HepG2 (cell line): ENCODE data around the gene GOLGB1. TPM values are rescaled to one million over a fixed set of nuclear protein-coding genes. Genes with fewer than 3 reads are reported as not detected.

ENCODE experiments used
- ATAD3A ChIP-seq: sonication (generic); formaldehyde crosslinking; IDR thresholded peaks from 2 replicates; pipeline ENCODE4 v1.4.0; 2020; ENCODE audit warnings: missing genetic modification reagents
- EP300 ChIP-seq, 3 experiments: sonication (generic) in 1 of 3; formaldehyde crosslinking in 1 of 3; IDR thresholded peaks; 2 replicates each; pipeline versions ENCODE4 v1.5.1 to v1.6.1; 2011 to 2020; ENCODE audit warnings: low read depth in 2 of 3, low read length in 2 of 3, borderline replicate concordance in 1 of 3, improper control_type of control experiment in 1 of 3, mild to moderate bottlenecking in 1 of 3, missing genetic modification reagents in 1 of 3, moderate library complexity in 1 of 3
- GABPA ChIP-seq, 2 experiments: IDR thresholded peaks; 2 replicates each; pipeline ENCODE4 v1.6.1; 2011 to 2016; ENCODE audit warnings: low read depth in 2 of 2, low read length in 1 of 2, missing biosample characterization in 1 of 2, missing genetic modification characterization in 1 of 2
- HIVEP1 ChIP-seq: sonication (generic); formaldehyde crosslinking; IDR thresholded peaks from 2 replicates; pipeline ENCODE4 v1.4.0; 2020; ENCODE audit warnings: mild to moderate bottlenecking, missing genetic modification reagents
- HOXA7 ChIP-seq: sonication (generic); formaldehyde crosslinking; IDR thresholded peaks from 2 replicates; pipeline ENCODE4 v1.8.1; 2022; ENCODE audit warnings: mild to moderate bottlenecking, missing genetic modification reagents, moderate library complexity
- IRX3 ChIP-seq: sonication (generic); formaldehyde crosslinking; IDR thresholded peaks from 2 replicates; pipeline ENCODE4 v1.8.1; 2023; ENCODE audit warnings: mild to moderate bottlenecking, low read depth, missing genetic modification reagents, borderline replicate concordance
- ISX ChIP-seq: sonication (generic); formaldehyde crosslinking; conservative IDR thresholded peaks from 2 replicates; pipeline ENCODE4 v1.5.0; 2020; ENCODE audit warnings: missing genetic modification reagents
- JUN ChIP-seq: sonication (generic); formaldehyde crosslinking; IDR thresholded peaks from 2 replicates; pipeline ENCODE4 v1.4.0; 2020; ENCODE audit warnings: mild to moderate bottlenecking, missing genetic modification reagents
- KLF12 ChIP-seq: sonication (generic); formaldehyde crosslinking; IDR thresholded peaks from 2 replicates; pipeline ENCODE4 v1.4.0; 2020; ENCODE audit warnings: missing genetic modification reagents, borderline replicate concordance
- MLLT10 ChIP-seq: sonication (generic); formaldehyde crosslinking; IDR thresholded peaks from 2 replicates; pipeline ENCODE4 v1.4.0; 2020; ENCODE audit warnings: missing genetic modification reagents
- NCOA2 ChIP-seq: sonication (generic); formaldehyde crosslinking; IDR thresholded peaks from 2 replicates; pipeline ENCODE4 v1.8.0; 2022; ENCODE audit warnings: inconsistent platforms
- NR3C1 ChIP-seq: sonication (generic); formaldehyde crosslinking; IDR thresholded peaks from 2 replicates; pipeline ENCODE4 v1.4.0; 2020; ENCODE audit warnings: missing genetic modification reagents
- SNAPC2 ChIP-seq: sonication (generic); formaldehyde crosslinking; IDR thresholded peaks from 2 replicates; pipeline ENCODE4 v1.8.1; 2022; ENCODE audit warnings: mild to moderate bottlenecking, missing genetic modification reagents
- SP1 ChIP-seq, 2 experiments: fragments of 450-650 bp in 1 of 2; sonication (generic) in 1 of 2; formaldehyde crosslinking in 1 of 2; IDR thresholded peaks; 2 replicates each; pipeline versions ENCODE4 v1.4.0 to v1.6.1; 2016 to 2020; ENCODE audit warnings: missing genetic modification reagents in 1 of 2
- TBP ChIP-seq: sonication (generic); formaldehyde crosslinking; IDR thresholded peaks from 2 replicates; pipeline ENCODE4 v1.5.0; 2020; ENCODE audit warnings: missing genetic modification reagents
- TEF ChIP-seq: sonication (generic); formaldehyde crosslinking; IDR thresholded peaks from 2 replicates; pipeline ENCODE4 v1.5.0; 2020; ENCODE audit warnings: missing genetic modification reagents
- U2AF2 ChIP-seq: fragments of 200-400 bp; formaldehyde crosslinking; IDR thresholded peaks from 2 replicates; pipeline ENCODE4 v1.6.1; 2017; ENCODE audit warnings: low read depth, mild to moderate bottlenecking, low read length
- ZBTB20 ChIP-seq: sonication (generic); formaldehyde crosslinking; IDR thresholded peaks from 2 replicates; pipeline ENCODE4 v1.8.1; 2023; ENCODE audit warnings: missing genetic modification reagents, low read depth, mild to moderate bottlenecking, borderline replicate concordance
- ZBTB33 ChIP-seq: sonication (generic); formaldehyde crosslinking; IDR thresholded peaks from 2 replicates; pipeline ENCODE4 v1.4.0; 2020; ENCODE audit warnings: missing genetic modification reagents
- ZBTB42 ChIP-seq: sonication (generic); formaldehyde crosslinking; IDR thresholded peaks from 2 replicates; pipeline ENCODE4 v1.5.0; 2020; ENCODE audit warnings: mild to moderate bottlenecking, missing genetic modification reagents
- ZFP82 ChIP-seq: sonication (generic); formaldehyde crosslinking; IDR thresholded peaks from 2 replicates; pipeline ENCODE4 v1.5.1; 2020; ENCODE audit warnings: mild to moderate bottlenecking, missing genetic modification reagents, borderline replicate concordance
- ZFYVE20 ChIP-seq: sonication (generic); formaldehyde crosslinking; IDR thresholded peaks from 2 replicates; pipeline ENCODE4 v1.8.0; 2023; ENCODE audit warnings: low read depth, mild to moderate bottlenecking, moderate library complexity, missing genetic modification reagents, borderline replicate concordance
- ZNF101 ChIP-seq: sonication (generic); formaldehyde crosslinking; IDR thresholded peaks from 2 replicates; pipeline ENCODE4 v1.4.0; 2020; ENCODE audit warnings: mild to moderate bottlenecking, low read depth, missing genetic modification reagents, borderline replicate concordance
- ZNF383 ChIP-seq: sonication (generic); formaldehyde crosslinking; IDR thresholded peaks from 2 replicates; pipeline ENCODE4 v1.4.0; 2020; ENCODE audit warnings: missing genetic modification reagents, mild to moderate bottlenecking, borderline replicate concordance
- ZNF550 ChIP-seq: sonication (generic); formaldehyde crosslinking; IDR thresholded peaks from 2 replicates; pipeline ENCODE4 v1.4.0; 2020; ENCODE audit warnings: mild to moderate bottlenecking, missing genetic modification reagents, borderline replicate concordance
- ZNF570 ChIP-seq: sonication (generic); formaldehyde crosslinking; IDR thresholded peaks from 2 replicates; pipeline ENCODE4 v1.4.0; 2020; ENCODE audit warnings: mild to moderate bottlenecking, missing genetic modification reagents, borderline replicate concordance
- ZNF746 ChIP-seq: sonication (generic); formaldehyde crosslinking; IDR thresholded peaks from 2 replicates; pipeline ENCODE4 v1.8.0; 2022; ENCODE audit warnings: mild to moderate bottlenecking, missing genetic modification reagents
- ZNF75D ChIP-seq: sonication (generic); formaldehyde crosslinking; IDR thresholded peaks from 2 replicates; pipeline ENCODE4 v1.8.1; 2023; ENCODE audit warnings: missing genetic modification reagents, mild to moderate bottlenecking, borderline replicate concordance
- polyA plus RNA-seq, 8 experiments: library from polyadenylated mRNA; depleted of rRNA in 3 of 8; stranded (reverse) in 7 of 8; unstranded in 1 of 8; fragments of >200 nt; fragmentation: Illumina TruSeq in 4 of 8; extraction: Trizol in 4 of 8; gene quantifications; 2 replicates each; pipeline versions ENCODE4 v1.2.1 to v1.2.3, GENCODE V29; 2011 to 2016; ENCODE audit warnings: low read depth in 4 of 8, missing spikeins in 1 of 8, mixed read lengths in 1 of 8; ENCODE audit not compliant: insufficient read depth in 1 of 8
- total RNA-seq, 5 experiments: library from RNA; depleted of rRNA; stranded (reverse); fragments of >200 nt; fragmentation: Illumina TruSeq; extraction: Trizol; gene quantifications; 2 replicates each; pipeline ENCODE4 v1.2.3, GENCODE V29; 2016; ENCODE audit warnings: low read depth in 1 of 5

Gene GOLGB1
- total and polyA plus RNA-seq, 2 of the 13 experiments (the other 11 are each of a cell fraction or from before 2014, with no cell fraction given) = 13.1 to 39.5 TPM

GRCh38 chr3:121749276-121750086 lies at the start of gene GOLGB1 (continued):
- no peak for TF ChIP-seq EP300 (IDR thresholded peaks at IDR 0.05; ENCODE audit: low read depth in 2 of 2, low read length in 2 of 2)
- no peak for TF ChIP-seq EP300 (CRISPR knock-in tag; IDR thresholded peaks at IDR 0.05; ENCODE audit: borderline replicate concordance)
- no peak for TF ChIP-seq SP1 (IDR thresholded peaks at IDR 0.05)
- TF ChIP-seq SP1 (CRISPR knock-in tag; IDR thresholded peaks at IDR 0.05) = peak; percentile 58; the same call in 1 of the 2 replicates
- no peak for TF ChIP-seq SNAPC2 (CRISPR knock-in tag)
- TF ChIP-seq ZFYVE20 (CRISPR knock-in tag) = no peak
- no peak for TF ChIP-seq ISX (CRISPR knock-in tag)
- TF ChIP-seq U2AF2 = no peak
- 0 out of 2 replicates have a peak, but pooled peaks have one; percentile 71 for TF ChIP-seq ZNF383
- no peak for TF ChIP-seq TBP (CRISPR knock-in tag)
- TF ChIP-seq JUN = no peak; the same call in 1 of the 2 replicates
- TF ChIP-seq KLF12 (CRISPR knock-in tag) = peak; percentile 28; the same call in 1 of the 2 replicates
- no peak for TF ChIP-seq MLLT10 (CRISPR knock-in tag)
- no peak for TF ChIP-seq ZNF746
- no peak for TF ChIP-seq IRX3 (CRISPR knock-in tag)
- TF ChIP-seq ZNF570 (CRISPR knock-in tag) = no peak; the same call in 1 of the 2 replicates
- TF ChIP-seq ZBTB42 (CRISPR knock-in tag) = no peak; the same call in 1 of the 2 replicates
- TF ChIP-seq NR3C1 (CRISPR knock-in tag) = no peak
- no peak for TF ChIP-seq TEF (CRISPR knock-in tag)
- TF ChIP-seq NCOA2 (CRISPR knock-in tag) = no peak
- TF ChIP-seq ZNF75D (CRISPR knock-in tag) = no peak
- peak; percentile 59; the same call in 1 of the 2 replicates for TF ChIP-seq HIVEP1
- no peak for TF ChIP-seq ZNF101 (CRISPR knock-in tag)
- TF ChIP-seq ZNF550 = no peak
- TF ChIP-seq ZFP82 (CRISPR knock-in tag) = no peak
- TF ChIP-seq ATAD3A (CRISPR knock-in tag) = no peak
- TF ChIP-seq GABPA (IDR thresholded peaks at IDR 0.05; ENCODE audit: low read depth, low read length) = peak; percentile 96
- peak; percentile 99 for TF ChIP-seq GABPA (CRISPR knock-in tag; IDR thresholded peaks at IDR 0.05; ENCODE audit: low read depth)
- 0 out of 2 replicates have a peak, but pooled peaks have one; percentile 64 for TF ChIP-seq ZBTB20 (CRISPR knock-in tag)
- no peak for TF ChIP-seq HOXA7 (CRISPR knock-in tag)
- no peak for TF ChIP-seq ZBTB33
